GM21447 (cell line): Measurements from ENCODE around the gene GOLPH3.
"Not testable (repeated sequence)": the region's sequence is repeated elsewhere in the genome, so short reads cannot be mapped to it uniquely, and the experiment has no call there.

Experiments
- ATAC-seq: cut with Tn5 transposase; IDR thresholded peaks from one replicate; pipeline ENCODE4 v1.9.1; 2021; ENCODE audit not compliant: unreplicated experiment

GOLPH3 gene

DNA sequence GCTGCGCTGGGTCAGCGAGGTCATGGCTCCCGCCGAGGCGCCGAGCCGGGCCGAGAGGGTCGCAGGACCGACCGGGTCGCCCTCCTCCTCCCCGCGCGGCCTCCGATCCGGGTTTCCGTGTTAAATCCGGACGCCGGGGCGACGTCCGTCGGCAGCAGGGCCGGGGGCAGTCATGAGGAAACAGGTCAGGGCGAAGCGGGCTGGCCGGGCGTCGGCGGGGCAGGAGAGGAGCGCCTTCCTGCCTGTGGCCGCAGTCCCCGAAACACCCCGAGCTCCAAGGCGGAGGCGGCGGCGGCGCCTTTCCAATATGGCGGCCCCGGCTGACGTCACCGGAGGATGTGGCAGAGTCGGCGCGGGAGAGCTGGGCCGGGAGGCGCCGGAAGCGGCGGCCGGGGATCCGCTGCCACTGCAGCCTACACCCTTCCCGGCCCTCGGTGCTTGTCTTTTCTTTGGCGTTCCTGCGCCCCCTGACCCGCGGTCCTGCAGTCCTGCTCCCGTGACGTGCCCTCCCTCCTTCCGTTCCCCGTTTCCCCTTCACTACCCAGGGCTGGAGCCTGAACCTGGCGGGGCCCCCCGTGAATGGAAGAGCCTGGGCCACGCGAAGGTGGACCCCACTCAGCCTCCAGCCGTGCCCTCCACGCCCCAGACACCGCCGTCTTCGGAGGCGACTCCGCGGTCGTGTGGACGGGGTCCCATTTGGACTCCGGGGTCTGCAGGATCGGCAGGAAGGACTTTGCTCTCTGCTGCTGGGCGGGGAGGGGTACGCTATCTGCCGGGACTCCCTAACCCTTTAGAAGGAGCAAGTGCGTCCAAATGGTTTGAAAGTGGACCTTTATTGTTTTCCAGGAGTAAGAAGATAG, at the start of gene GOLPH3:
Gene GOLPH3 (minus strand): TSS at position 309 of the 860 bp plus-strand sequence. CDS start 285 bp downstream, at position 24.
- peak; percentile 74 for ATAC-seq

DNA sequence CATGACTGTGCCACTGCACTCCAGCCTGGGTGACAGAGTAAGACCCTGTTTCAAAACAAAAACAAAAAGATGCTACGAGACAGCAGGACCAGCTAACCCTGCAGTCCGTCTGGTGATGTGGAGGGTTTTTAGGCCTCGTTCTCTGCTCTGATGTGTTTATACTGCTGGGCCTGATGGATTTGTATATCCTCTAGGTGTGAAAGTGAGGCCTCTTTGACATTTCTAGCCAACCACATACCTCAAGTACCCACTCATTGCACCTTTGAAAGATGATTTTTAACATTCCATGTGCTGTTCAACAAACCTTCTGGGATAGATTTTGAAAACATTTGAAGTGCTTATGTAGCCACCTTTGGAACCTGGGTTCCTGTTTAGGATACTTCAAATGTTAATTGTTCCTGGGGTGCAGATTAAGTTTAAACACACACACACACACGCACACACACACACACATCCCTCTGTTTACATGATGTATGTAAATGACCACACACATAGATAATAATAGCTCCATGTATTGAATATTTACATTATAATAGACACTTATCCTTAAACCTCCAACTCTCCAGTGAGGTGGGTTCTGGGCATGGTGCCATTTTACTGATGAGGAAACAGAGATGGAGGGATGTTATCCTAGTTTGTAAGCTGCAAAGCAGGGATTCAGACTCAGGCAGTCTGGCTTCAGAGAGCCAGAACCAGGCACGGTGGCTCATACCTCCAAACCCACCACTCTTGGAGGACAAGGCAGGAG, 48.8 kb upstream of the GOLPH3 start:
- ATAC-seq: no peak

DNA sequence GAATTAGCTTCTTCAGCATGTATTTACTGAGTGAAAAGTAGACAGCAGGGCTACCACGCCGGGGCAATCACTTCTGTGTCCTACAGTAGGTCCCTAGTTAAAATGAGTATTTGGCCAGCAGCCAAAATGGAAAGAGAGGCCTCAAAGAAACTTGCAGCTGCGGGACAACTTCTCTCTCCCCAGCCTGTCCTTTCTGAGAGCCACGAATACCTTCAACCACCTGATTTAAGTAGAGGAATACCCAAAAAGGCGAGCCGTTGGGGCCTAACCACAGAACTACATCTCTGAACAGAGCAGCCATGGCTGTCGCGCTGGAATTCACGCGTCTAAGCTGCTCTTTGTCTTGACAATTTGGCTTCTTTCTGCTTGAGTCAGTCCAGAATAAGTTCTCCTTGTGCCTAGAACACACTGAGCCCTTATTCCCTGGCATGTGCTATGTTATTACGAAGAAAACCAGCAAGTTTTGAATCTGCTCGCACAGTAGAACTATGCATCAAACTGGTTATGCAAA, 43.8 kb upstream of the GOLPH3 start:
- ATAC-seq: peak; percentile 51

DNA sequence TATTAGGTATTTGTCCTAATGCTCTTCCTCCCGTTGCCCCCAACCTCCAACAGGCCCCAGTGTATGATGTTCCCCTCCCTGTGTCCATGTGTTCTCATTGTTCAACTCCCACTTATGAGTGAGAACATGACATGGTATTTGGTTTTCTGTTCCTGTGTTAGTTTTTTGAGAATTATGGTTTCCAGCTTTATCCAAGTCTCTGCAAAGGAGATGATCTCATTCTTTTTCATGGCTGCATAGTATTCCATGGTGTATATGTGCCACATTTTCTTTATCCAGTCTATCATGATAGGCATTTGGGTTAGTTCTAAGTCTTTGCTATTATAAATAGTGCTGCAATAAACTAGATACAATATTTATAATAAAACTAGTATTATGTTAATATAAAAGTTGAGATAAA, 40.2 kb upstream of the GOLPH3 start:
- not testable (repeated sequence) for ATAC-seq

- ATAC-seq: no peak
Measured at GRCh38 chr5:32210151-32210550, 36.0 kb upstream of the GOLPH3 start.

DNA sequence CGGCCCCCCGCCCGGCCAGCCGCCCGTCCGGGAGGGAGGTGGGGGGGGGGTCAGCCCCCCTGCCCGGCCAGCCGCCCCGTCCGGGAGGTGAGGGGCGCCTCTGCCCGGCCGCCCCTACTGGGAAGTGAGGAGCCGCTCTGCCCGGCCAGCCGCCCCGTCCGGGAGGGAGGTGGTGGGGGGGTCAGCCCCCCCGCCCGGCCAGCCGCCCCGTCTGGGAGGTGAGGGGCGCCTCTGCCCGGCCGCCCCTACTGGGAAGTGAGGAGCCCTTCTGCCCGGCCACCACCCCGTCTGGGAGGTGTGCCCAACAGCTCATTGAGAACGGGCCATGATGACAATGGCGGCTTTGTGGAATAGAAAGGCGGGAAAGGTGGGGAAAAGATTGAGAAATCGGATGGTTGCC, 34.7 kb upstream of the GOLPH3 start:
- not testable (repeated sequence) for ATAC-seq

DNA sequence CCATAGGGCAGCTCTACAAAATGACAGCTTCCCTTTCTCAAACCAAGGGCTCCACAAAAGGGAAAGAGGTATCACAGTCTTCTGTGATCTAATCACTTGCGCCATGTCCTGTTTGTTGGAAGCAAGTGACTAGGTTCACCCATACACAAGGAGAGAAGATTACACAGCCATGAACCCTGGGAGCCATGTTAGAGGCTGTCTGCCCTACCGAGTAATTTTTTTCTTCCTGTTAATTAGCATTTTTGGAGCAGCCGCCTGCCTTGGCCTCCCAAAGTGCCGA, 33.2 kb upstream of the GOLPH3 start:
- no peak for ATAC-seq

GRCh38 chr5:32206509-32207354, 32.6 kb upstream of the GOLPH3 start:
- no peak for ATAC-seq

DNA sequence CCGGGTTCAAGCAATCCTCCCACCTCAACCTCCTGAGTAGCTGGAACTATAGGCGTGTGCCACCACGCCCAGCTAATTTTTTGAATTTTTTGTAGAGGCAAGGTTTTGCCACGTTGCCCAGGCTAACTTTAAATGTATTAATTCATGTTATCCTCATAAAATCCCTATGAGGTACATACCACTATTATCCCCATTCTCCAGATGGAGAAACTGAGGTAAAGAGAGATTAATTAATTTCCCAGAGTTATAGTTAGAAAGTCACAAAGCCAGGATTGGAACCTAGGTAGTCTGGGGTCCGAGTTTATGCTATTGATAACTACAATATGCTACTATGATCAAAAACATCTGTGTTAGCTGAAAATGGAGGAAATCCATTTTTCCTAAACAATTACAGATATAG, 31.9 kb upstream of the GOLPH3 start:
- no peak for ATAC-seq

GRCh38 chr5:32202394-32202793, 28.3 kb upstream of the GOLPH3 start:
- no peak for ATAC-seq

DNA sequence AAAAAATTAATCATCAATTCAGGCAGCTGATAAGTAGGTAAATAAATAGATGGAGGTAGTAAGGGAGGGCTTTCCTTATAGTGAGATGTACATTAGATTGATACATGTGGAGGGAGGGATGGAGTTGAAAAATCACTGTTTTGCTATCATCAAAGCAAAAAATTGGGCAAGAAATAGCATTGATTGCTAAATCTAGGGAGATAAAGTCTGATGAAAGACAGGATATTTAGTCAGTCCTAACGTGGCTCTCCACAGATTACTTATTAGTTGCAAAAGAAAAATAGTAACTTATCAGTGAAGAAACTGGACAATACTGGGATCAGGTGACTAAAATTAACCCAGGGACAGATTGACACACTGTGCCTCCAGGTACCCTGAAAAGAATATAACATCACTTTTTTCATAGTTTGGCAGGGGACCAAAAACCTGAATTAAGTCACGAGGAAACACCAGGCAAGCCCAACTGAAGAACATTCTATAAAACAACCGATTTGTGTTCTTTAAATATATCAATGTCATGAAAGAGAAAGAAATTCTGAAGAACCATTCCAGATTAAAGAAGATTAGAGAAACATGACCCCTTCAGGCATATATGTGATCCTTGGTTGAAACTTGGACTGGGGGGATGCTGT, 27.1 kb upstream of the GOLPH3 start:
- ATAC-seq: no peak

DNA sequence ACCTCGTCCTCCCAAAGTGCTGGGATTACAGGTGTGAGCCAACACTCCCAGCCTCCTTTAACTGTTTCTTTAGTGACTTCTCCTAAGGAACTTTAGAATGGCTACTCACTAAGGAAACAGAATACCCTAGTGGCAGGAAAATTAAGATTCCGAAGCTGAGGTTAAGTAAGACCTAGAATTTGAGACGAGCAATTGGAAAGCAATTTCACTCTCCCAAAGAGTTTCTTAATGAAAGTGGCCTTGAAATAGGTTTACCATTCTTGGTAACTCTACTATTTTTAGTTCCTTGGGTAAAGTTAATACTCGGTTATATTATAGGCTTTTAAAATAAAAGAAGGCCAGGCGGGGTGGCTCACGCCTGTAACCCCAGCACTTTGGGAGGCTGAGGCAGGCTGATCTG, 22.9 kb upstream of the GOLPH3 start:
- no peak for ATAC-seq

GRCh38 chr5:32195265-32195664, 21.1 kb upstream of the GOLPH3 start:
- no peak for ATAC-seq

DNA sequence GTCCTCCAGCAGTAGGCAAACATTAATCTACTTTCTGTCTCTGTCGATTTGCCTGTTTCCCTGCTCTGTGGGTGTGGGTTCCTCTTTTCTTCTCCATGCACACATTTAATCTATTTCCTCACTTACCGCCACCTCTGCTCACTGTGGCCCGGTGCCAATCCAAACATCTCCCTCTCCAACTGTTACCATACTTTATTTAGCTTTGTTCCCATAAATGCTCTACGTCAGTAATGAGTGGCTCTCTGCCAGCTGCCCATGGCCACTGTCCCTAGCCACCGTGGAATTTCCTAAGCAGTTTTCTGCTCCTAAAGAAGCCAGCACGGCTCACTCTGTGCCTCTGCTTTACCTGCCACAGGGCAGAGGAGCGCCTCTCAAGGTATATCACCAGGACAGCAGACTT, 19.5 kb upstream of the GOLPH3 start:
- ATAC-seq: no peak

GRCh38 chr5:32190095-32190494, 16.0 kb upstream of the GOLPH3 start:
- no peak for ATAC-seq

- ATAC-seq: no peak
Measured at GRCh38 chr5:32187675-32188074, 13.6 kb upstream of the GOLPH3 start.

GRCh38 chr5:32182463-32183063, 8.4 kb upstream of the GOLPH3 start:
- peak; percentile 81 for ATAC-seq

DNA sequence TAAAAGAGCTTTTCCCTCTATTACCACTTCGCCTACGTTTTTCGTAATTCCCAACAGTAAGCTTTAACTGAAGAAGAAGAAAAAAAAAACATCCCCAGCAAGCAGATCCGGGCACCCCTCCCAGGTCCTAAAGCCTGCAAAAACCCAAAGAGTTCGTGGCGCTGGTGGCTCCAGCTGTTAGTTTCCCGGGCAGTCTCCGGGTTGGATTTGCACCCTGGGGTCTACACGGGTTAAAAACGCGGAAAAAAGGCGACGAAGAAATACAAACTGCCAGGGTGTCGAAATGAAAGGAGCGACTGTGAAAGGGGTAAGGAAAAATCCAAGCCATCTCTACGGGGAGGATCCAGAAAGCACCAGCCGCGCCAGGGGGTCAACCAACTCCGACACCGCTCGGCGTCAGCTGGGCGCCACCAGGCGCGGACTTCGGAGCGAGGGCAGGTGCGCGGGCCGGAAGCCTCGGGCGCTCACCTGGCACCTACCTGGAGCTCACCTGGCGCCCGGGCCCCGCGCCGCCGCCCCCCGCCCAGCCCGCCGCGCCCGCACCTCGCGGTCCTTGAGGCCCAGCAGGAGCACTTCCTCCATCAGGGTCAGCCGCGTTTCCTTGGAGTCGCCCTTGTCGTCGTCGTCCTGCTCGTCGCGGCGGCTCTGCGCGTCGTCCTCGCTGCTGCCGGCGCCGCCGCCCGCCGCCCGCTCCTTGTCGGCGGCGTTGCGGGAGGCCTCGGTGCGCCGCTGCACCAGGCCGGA, 680 bp downstream of the GOLPH3 start:
- peak; percentile 27 for ATAC-seq

- ATAC-seq: no peak
Measured at GRCh38 chr5:32172923-32173266, 1.2 kb downstream of the GOLPH3 start.
